GM21515 (cell line): ENCODE data around the gene SH3PXD2A.
"Not testable (repeated sequence)": the region's sequence is repeated elsewhere in the genome, so short reads cannot be mapped to it uniquely, and the experiment has no call there.

Source experiments
- ATAC-seq: cut with Tn5 transposase; IDR thresholded peaks from one replicate; pipeline ENCODE4 v1.9.1; 2021; ENCODE audit not compliant: unreplicated experiment

Gene SH3PXD2A

GRCh38 chr10:103750836-103751235 is 104.5 kb downstream of the SH3PXD2A start:
- no peak for ATAC-seq

- no peak for ATAC-seq
Observed at GRCh38 chr10:103749779-103750178, 105.6 kb downstream of the SH3PXD2A start.

- no peak for ATAC-seq
Observed at GRCh38 chr10:103748020-103748419, 107.4 kb downstream of the SH3PXD2A start.

GRCh38 chr10:103747193-103747865 is 108.0 kb downstream of the SH3PXD2A start:
- no peak for ATAC-seq

- ATAC-seq, result no peak
Observed at GRCh38 chr10:103746598-103746997, 108.8 kb downstream of the SH3PXD2A start.

- no peak for ATAC-seq
Observed at GRCh38 chr10:103745341-103746247, 109.8 kb downstream of the SH3PXD2A start.

GRCh38 chr10:103742824-103743223 is 112.6 kb downstream of the SH3PXD2A start:
- ATAC-seq, result no peak

- ATAC-seq, result no peak
Observed at GRCh38 chr10:103740611-103741010, 114.8 kb downstream of the SH3PXD2A start.

GRCh38 chr10:103739039-103739764 is 116.2 kb downstream of the SH3PXD2A start:
- no peak for ATAC-seq

GRCh38 chr10:103737735-103738367 is 117.5 kb downstream of the SH3PXD2A start:
- no peak for ATAC-seq

- peak; percentile 73 for ATAC-seq
Observed at GRCh38 chr10:103736763-103737162, 118.6 kb downstream of the SH3PXD2A start.

GRCh38 chr10:103736044-103736443 is 119.3 kb downstream of the SH3PXD2A start:
- ATAC-seq, result no peak

- ATAC-seq, result no peak
Observed at GRCh38 chr10:103734731-103735130, 120.6 kb downstream of the SH3PXD2A start.

- ATAC-seq, result no peak
Observed at GRCh38 chr10:103733045-103733419, 122.3 kb downstream of the SH3PXD2A start.

- ATAC-seq, result no peak
Observed at GRCh38 chr10:103732339-103733044, 122.9 kb downstream of the SH3PXD2A start.

- ATAC-seq, result no peak
Observed at GRCh38 chr10:103731609-103732270, 123.6 kb downstream of the SH3PXD2A start.

- ATAC-seq, result not testable (repeated sequence)
Observed at GRCh38 chr10:103731026-103731425, 124.3 kb downstream of the SH3PXD2A start.

- no peak for ATAC-seq
Observed at GRCh38 chr10:103729851-103730250, 125.5 kb downstream of the SH3PXD2A start.

GRCh38 chr10:103727991-103728689 is 127.2 kb downstream of the SH3PXD2A start:
- no peak for ATAC-seq
